Stimulated activated CD4-positive, alpha-beta T cell treated with anti-CD3 and anti-CD28 coated beads, Interleukin-4, amount 100 ng/mL, for 4 hours (primary cell): ENCODE results near the gene STX17.
"Not testable (repeated sequence)": the region's sequence is repeated elsewhere in the genome, so short reads cannot be mapped to it uniquely, and the experiment has no call there.

ENCODE experiments used
- DNase-seq, 2 experiments: peaks; one replicate each; pipeline ENCODE4 v3.0.0-alpha.2; 2020

The STX17 gene

DNA sequence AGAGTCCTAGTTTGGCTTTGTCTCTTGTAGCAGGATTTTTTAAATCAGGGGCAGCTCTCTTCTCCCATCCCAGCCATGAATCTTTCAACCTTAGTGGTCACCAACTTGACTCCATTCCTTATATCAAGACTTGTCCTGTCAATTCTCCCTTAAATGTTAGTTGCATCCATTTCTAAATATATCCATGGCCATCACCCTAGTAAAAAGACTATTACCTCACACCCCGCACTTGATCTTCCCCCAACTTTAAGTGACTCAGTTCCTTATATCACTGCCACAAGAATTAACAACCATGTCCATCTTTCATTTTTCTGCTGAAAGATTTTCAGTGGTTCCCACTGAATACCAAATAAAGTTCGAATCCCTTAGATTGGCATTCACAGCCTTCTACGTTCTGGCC, 67.0 kb downstream of the STX17 start:
- no peak for DNase-seq

DNA sequence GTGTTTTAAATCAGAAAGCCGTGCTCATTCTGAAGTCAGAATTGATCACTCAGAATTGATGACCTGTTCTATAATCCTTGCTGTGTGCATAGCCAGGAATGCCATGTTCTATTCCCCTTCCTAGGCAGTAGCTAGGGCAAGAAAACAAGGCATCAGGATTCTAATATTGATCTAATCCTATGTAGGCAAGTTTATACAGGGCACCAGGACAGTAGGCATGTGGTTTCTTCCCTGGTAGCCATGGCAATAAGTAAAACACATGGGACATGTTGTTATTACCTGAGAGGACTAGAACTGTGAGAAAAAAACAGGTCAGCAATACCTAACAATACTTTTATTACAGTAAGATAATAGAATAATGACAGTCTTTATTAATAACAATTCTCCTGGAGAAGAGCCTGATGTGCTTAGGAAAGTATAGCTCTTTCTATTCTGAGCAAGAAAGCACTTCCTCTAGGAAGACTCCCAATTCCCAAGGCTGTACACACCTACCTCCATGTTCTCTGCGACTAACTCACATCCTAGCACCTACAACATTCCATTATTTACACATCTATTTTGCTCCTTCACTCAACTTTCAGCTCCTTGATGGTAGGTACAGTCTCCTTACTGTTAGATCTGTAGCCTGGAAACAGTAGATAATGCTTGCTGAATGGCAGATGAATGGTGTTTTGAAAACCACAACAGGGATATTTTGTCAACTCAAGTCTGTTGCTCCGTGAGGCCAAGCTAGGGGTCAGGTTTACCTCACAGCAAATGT, 70.8 kb downstream of the STX17 start:
- no peak for DNase-seq

DNA sequence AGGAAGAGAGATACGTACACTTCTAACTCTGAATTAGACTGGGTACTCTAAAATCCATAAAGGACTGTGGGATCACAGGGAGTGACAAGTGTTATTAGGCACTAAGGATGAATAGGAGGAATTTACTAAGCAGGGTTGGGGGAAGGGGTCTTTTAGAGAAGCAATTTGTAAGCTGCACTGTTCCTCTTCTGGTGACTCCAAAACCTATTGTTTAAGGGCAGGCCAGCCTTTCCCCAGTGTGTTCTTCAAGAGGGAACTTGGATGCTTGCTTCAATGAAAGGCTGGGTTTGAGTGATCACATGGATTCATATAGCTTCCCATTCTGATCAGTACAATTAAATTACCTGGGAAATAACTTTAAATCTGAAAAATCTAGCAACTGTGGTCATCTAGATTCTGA, 71.8 kb downstream of the STX17 start:
- DNase-seq, result no peak

DNA sequence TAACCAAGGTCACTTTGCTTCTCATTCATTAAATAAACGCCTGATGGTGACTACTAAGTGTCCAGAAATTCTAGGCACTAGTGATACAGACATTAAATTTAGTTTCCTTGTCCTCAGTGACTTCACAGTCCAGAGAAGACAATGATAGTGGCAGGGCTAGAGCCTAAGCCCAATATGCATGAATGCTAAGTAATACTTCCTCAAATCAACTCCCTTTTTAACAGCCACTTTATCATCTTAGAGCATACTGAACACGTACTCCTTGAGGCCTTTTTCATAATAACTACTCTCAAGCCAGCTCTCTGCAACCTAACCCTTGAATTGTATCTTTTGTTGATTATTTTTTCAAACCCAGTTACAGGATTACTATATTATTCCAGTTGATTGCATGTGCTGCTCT, 74.1 kb downstream of the STX17 start:
- no peak for DNase-seq

DNA sequence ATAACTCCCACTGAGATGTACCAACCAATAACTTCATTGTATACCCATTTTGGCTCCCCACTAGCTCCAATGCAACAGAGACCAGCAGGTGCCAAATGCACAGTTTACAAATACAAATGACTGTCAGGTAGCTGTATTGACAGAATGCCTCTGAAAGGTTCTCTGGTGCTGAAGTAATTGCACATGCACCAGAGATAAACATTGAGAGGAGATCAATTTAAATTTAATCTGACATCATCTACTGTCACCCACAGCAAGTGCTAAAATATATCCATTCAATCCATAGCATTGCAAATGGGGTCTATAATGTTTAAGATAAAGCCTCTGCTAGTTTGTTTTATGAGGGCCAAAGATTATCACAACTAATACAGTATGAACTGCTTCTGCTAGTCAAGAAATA, 80.2 kb downstream of the STX17 start:
- no peak for DNase-seq

DNA sequence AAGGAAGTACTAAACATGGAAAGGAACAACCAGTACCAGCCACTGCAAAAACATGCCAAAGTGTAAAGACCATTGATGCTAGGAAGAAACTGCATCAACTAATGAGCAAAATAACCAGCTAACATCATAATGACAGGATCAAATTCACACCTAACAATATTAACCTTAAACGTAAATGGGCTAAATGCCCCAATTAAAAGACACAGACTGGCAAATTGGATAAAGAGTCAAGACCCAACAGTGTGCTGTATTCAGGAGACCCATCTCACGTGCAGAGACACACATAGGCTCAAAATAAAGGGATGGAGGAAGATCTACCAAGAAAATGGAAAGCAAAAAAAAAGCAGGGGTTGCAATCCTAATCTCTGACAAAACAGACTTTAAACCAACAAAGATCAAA, 84.1 kb downstream of the STX17 start:
- not testable (repeated sequence) for DNase-seq

DNA sequence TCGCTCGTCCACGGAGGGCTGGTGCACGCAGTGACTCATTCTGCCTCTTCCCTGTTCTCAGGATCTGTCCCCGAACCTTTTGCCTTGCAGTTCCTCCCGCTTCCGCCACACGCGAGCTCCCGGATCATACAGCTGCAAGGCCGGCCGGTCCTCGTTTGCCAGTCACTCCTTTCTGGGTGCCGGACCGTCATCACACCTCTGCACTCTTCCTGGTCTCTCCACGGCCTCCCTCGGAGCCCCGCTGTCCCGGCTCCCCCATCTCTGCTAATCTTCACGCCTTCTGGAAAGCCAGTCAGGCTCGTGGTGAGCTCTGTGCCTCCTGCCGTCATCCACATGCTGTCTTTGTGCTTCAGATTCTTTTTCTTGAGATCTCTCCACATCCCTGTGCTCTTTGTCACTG, 91.8 kb downstream of the STX17 start:
- no peak for DNase-seq

DNA sequence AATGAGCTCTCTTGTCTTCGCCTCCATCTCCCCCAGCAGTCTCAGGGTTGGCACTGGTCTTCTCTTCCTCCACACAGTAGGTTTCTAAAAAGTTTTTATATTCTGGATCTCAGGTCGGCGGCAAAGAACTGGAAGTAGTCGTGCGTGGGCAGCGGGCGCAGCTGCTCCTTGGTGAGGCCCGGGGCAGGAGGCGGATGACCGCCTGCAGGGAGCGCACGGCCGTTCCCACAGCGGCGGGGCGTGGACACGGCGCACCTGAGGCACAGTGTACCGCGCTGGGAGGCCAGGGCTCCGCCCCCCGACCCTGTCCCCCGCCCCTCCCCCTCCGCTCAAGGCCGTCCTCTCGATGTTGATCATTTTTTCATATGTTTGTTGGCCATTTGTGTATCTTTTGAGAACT, 92.4 kb downstream of the STX17 start:
- no peak for DNase-seq

DNA sequence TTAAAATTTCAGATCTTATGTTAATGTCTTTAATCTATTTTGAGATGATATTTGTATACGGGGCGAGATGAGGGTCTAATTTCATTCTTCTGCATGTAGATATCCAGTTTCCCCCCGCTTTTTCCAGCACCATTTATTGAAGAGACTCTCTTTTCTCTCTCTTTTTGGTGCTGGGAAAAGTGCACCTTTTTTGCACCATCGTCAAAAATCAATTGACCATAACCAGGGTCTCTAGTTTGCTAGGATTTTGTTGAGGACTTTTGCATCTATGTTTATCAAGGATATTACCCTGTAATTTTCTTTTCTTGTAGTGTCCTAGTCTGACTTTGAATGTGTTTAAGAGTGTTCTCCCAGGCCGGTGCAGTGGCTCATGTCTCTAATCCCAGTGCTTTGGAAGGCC, 93.3 kb downstream of the STX17 start:
- no peak for DNase-seq

DNA sequence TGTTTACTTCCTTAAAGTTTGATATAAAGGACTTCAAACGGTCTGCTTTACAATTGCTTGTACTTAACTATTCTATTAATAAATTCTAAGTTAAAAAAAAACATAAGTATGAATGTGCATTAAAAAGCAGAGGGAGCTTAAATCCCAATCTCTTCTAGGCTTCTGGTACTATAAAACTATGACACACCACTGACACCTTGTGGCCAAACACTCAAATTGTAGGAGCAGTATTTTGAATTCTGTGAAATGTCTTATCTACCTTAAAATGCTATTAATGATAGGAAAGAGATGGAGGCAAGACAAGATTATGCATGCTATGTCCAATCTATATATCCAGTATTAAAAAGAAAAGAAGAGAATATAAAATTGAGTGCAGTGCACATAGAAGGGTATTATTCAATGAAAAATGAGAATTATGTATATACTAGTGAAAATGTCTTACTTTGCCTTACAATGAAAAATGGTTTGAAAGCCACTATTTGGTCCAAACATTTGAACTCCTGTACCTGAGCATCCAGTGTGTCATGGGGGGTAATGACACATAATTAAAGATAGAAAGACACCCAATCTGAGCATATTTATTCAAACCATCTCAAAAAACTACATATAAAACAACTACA, 104.7 kb downstream of the STX17 start:
- DNase-seq, result peak; percentile 10 to 11

DNA sequence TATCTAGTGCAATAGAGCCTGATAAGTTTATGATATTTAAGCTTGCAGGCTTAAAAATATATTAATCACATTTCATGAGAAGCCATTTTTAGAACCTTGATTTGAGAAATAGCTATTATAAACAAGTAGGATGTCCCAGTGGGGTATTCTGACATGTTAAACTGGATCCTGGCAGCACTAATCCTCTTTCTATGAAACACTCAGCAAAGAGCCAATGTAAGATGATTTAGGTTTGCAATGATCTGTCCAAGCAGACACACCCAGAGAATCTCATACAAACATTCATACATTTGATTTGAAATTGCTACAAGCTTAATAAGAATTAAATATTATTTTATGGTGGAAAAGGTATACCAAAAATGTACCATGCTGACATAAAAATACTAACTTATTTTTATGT, 105.8 kb downstream of the STX17 start:
- no peak for DNase-seq

DNA sequence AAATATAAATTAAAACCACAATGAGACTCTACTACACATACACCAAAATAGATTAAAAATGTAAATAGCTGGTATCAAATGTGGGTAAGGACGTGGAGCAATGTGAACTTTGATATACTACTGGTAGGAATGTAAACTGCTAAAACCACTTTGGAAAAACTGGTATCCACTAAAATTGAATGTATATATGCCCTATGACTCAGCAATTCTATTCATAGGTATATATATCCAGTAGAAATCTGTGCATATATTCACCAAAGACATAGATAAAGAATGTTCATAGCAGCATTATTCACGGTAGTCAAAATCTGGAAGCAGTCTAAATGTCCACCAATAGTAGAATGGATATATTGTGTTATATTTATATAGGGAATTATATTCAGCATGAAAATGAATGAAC, 107.1 kb downstream of the STX17 start:
- DNase-seq, result no peak

DNA sequence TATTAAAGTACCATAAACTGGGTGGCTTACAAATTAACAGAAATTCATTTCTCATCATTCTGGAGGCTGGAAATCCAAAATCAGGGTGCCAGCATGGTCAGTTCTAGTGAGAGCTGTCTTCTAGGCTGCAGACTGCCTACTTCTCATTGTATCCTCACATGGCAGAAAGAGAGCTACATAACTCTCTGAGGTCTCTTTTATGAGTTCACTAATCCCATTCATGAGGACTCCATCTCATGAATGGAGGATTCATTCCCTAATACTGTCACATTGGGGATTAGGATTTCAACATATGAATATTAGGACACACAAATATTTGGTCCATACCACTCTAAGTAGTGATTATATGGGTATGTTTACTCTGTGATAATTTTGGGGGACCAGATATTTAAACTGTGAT, 108.4 kb downstream of the STX17 start:
- DNase-seq, result no peak

DNA sequence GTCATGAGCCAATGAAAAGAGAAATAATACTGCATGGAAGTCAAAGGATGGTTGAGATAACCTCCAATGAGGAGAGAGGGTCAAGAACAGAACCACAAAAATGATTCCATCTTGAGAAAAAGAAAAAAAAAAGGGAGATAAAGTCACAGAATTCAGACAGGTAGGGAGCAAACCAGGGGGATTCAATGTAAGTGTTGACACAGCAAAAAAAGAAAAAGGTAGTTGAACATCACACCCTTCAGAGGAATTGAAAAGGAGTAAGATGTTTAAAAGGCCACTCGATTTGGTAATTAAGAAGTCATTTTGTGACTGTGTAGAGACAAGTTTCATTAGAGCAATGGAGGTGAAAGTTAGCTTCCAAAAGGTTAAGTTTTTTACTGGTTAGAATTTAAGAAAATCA, 113.1 kb downstream of the STX17 start:
- DNase-seq, result no peak
